B cell (primary cell): ENCODE measurements around the gene GNAI2. TPM values are rescaled to one million over a fixed set of nuclear protein-coding genes. Genes with fewer than 3 reads are reported as not detected.

ENCODE experiments used
- ATAC-seq: fragments of 200-7000 bp; cut with Tn5 transposase; one replicate; pipeline ENCODE4 v1.10.0; 2021; ENCODE audit warnings: low read depth, mild to moderate bottlenecking, moderate number of reproducible peaks, moderate library complexity
- CTCF ChIA-PET: fragments of 350-600 bp; sonication (Branson Sonifier 250); formaldehyde crosslinking; loops from one replicate; lab custom pipeline; 2021; ENCODE audit warnings: antibody characterized with exemption, inconsistent platforms; lab: Charles Lee
- POLR2A ChIA-PET: fragments of 350-600 bp; sonication (Branson Sonifier 250); formaldehyde crosslinking; loops from one replicate; lab custom pipeline; 2021; ENCODE audit warnings: antibody characterized with exemption; lab: Charles Lee
- DNase-seq: peaks from one replicate; pipeline ENCODE4 v3.0.0; 2013
- H2AFZ ChIP-seq: 2 replicates; pipeline ENCODE4 v1.6.1; 2012; ENCODE audit warnings: mild to moderate bottlenecking, low read depth, low read length; ENCODE audit not compliant: insufficient read depth, poor library complexity, severe bottlenecking
- H3K27ac ChIP-seq, 2 donors: 1 replicate in 1 of 2; 2 replicates in 1 of 2; pipeline ENCODE4 v1.5.1; 2012 to 2013; ENCODE audit warnings: low read length in 2 of 2, mild to moderate bottlenecking in 2 of 2, moderate library complexity in 1 of 2
- H3K27me3 ChIP-seq, 4 experiments: fragments of 200-600 bp in 1 of 4; sonication (generic) in 1 of 4; replicated peaks in 1 of 4; 1 replicate in 2 of 4; 2 replicates in 2 of 4; pipeline versions ENCODE4 v1.6.1 to v1.7.0; 2013 to 2016; ENCODE audit warnings: low read length in 3 of 4, mild to moderate bottlenecking in 2 of 4, mixed read lengths in 1 of 4, moderate library complexity in 1 of 4; ENCODE audit not compliant: insufficient read depth in 4 of 4, control insufficient read depth in 3 of 4; ENCODE audit errors: control extremely low read depth in 1 of 4
- H3K36me3 ChIP-seq, 2 experiments: replicated peaks in 1 of 2; 1 replicate in 1 of 2; 2 replicates in 1 of 2; pipeline versions ENCODE4 v1.6.1 to v1.7.1; 2013; ENCODE audit warnings: low read length in 1 of 2; ENCODE audit not compliant: insufficient read depth in 2 of 2, control insufficient read depth in 1 of 2; ENCODE audit errors: control extremely low read depth in 1 of 2, extremely low read depth in 1 of 2
- H3K4me1 ChIP-seq, 2 donors: fragments of 200-600 bp in 1 of 2; sonication (generic) in 1 of 2; 1 replicate in 1 of 2; 2 replicates in 1 of 2; pipeline versions ENCODE4 v1.5.1 to v1.6.1; 2013 to 2017; ENCODE audit warnings: low read length in 2 of 2; ENCODE audit not compliant: control insufficient read depth in 2 of 2, insufficient read depth in 2 of 2
- H3K4me2 ChIP-seq: replicated peaks from 2 replicates; pipeline ENCODE3; 2012; ENCODE audit warnings: mild to moderate bottlenecking, low read depth, low read length; ENCODE audit not compliant: poor library complexity, severe bottlenecking
- H3K4me3 ChIP-seq, 5 experiments: fragments of 200-600 bp in 1 of 5; sonication (generic) in 1 of 5; 1 replicate in 3 of 5; 2 replicates in 2 of 5; pipeline versions ENCODE4 v1.5.1 to v1.7.0; 2011 to 2016; ENCODE audit warnings: low read length in 4 of 5, mild to moderate bottlenecking in 4 of 5, low read depth in 2 of 5, control low read depth in 1 of 5, moderate library complexity in 1 of 5; ENCODE audit not compliant: insufficient read depth in 1 of 5; ENCODE audit errors: control extremely low read depth in 1 of 5, extremely low read depth in 1 of 5
- H3K79me2 ChIP-seq: fragments of 200-600 bp; sonication (generic); one replicate; pipeline ENCODE4 v1.6.0; 2016; ENCODE audit warnings: low read length; ENCODE audit not compliant: control insufficient read depth, insufficient read depth
- H3K9ac ChIP-seq: fragments of 200-600 bp; sonication (generic); 2 replicates; pipeline ENCODE4 v1.6.1; 2017; ENCODE audit warnings: mild to moderate bottlenecking, low read length, moderate library complexity
- H3K9me3 ChIP-seq, 3 donors: one replicate each; pipeline versions ENCODE4 v1.6.1 to v1.7.1; 2013; ENCODE audit warnings: low read length in 2 of 3; ENCODE audit not compliant: control insufficient read depth in 2 of 3, insufficient read depth in 1 of 3; ENCODE audit errors: control extremely low read depth in 1 of 3
- H4K20me1 ChIP-seq: 2 replicates; pipeline ENCODE4 v1.6.0; 2012; ENCODE audit warnings: mild to moderate bottlenecking, low read length; ENCODE audit not compliant: insufficient read depth, control insufficient read depth, poor library complexity, severe bottlenecking
- H3K27ac Mint-ChIP-seq: one replicate; pipeline ENCODE4 v1.8.0; 2021; ENCODE audit warnings: mixed read lengths
- H3K27me3 Mint-ChIP-seq: one replicate; pipeline ENCODE4 v1.8.0; 2021; ENCODE audit warnings: mixed read lengths
- H3K4me1 Mint-ChIP-seq: one replicate; pipeline ENCODE4 v1.8.0; 2021; ENCODE audit warnings: mixed read lengths
- H3K4me3 Mint-ChIP-seq: one replicate; pipeline ENCODE4 v1.8.0; 2021; ENCODE audit warnings: mixed read lengths
- H3K9me3 Mint-ChIP-seq: one replicate; pipeline ENCODE4 v1.8.0; 2022; ENCODE audit warnings: mixed read lengths; ENCODE audit not compliant: insufficient read depth
- CTCF ChIP-seq: fragments of 200-600 bp; IDR thresholded peaks from one replicate; pipeline ENCODE4 v1.8.0; 2022; ENCODE audit warnings: antibody characterized with exemption, mild to moderate bottlenecking
- EZH2 ChIP-seq: IDR thresholded peaks from 2 replicates; pipeline ENCODE4 v1.6.1; 2012; ENCODE audit warnings: borderline replicate concordance, low read depth, mild to moderate bottlenecking, moderate library complexity, low read length; ENCODE audit not compliant: insufficient read depth, poor library complexity, severe bottlenecking
- WGBS: methylation state at CpG from one replicate; pipeline ENCODE4 v1.1.5; 2013; ENCODE audit warnings: missing lambda C conversion rate; ENCODE audit not compliant: insufficient coverage; 5-methylcytosine and 5-hydroxymethylcytosine counted together
- intact Hi-C: fragments of 100-400 bp; cut with micrococcal nuclease; formaldehyde crosslinking; loops from one replicate; pipeline ENCODE4 v1.10.0; 2022
- polyA plus RNA-seq: library from polyadenylated mRNA; depleted of rRNA; stranded (reverse); fragments of >200 nt; gene quantifications from 2 replicates; pipeline ENCODE4 v1.2.3, GENCODE V29; 2012
- total RNA-seq, 2 donors: library from RNA; stranded (reverse); fragments of 120-200 nt in 1 of 2; gene quantifications; 1 replicate in 1 of 2; 2 replicates in 1 of 2; pipeline versions ENCODE4 v1.2.3 to v1.2.4, GENCODE V29; 2013 to 2022

GNAI2 gene
- total and polyA plus RNA-seq, 2 donors (not counting 1 experiment from before 2014, with no cell fraction given) = 302 to 491 TPM

DNA sequence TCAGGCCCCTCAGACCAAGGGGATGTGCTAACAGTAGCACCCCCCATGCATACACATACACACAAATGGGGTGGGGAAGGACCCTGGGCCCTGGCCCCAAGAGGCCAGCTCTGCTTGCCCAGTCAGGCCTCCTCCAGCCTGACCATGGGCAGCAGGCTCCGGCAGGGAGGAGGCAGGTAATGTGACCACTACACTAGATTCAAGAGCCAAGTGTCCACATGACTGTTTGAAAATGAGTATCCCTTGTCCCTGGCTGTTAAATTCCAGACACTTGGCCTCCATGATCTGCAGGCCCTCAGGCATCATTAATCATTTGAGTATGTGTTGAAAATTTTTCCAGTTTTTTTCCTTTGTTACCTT lies 13.9 kb upstream of the GNAI2 start:
- Histone ChIP-seq H3K4me2 (no peak overlapping the region), H3K9me3 (no peaks in the 10 kb centered on the region), H3K4me1 (peaks cover 3 to 15% of the 10 kb centered on the region in 2 donors), H3K27me3 (peaks cover 0 to 5% (median 0%) of the 10 kb centered on the region in 4 experiments), H3K36me3 (no peaks in the 10 kb centered on the region), H3K4me3 (no peak overlapping the region), H4K20me1 (no peaks in the 10 kb centered on the region), H3K79me2 (no peaks in the 10 kb centered on the region), H2AFZ (no peak overlapping the region), H3K9ac (no peak overlapping the region), H3K27ac (no peak overlapping the region)
- TF ChIP-seq CTCF (no peak), EZH2 (no peak)
- ATAC-seq (no peak), DNase-seq (no peak)
- H3K4me1 Mint-ChIP-seq = peaks cover 10% of the 10 kb centered on the region
- ChIA-PET POLR2A (no interaction called here), CTCF (interaction anchor here (2.1 to 15.2 kb wide), 2 partner anchors 29 to 100 kb away, joined by 5 to 214 read pairs; partner anchors contain the start of gene GNAT1)
- intact Hi-C loops = no loop called here
- no peaks in the 10 kb centered on the region for H3K9me3 Mint-ChIP-seq
- H3K27ac Mint-ChIP-seq = no peak overlapping the region
- 100% methylated on average over 1 of the region's 1 CpG for WGBS
- no peak overlapping the region for H3K4me3 Mint-ChIP-seq
- H3K27me3 Mint-ChIP-seq = peaks cover 10% of the 10 kb centered on the region

GRCh38 chr3:50224639-50225038 lies 11.4 kb upstream of the GNAI2 start:
- H3K9me3 ChIP-seq = no peaks in the 10 kb centered on the region
- POLR2A ChIA-PET = interaction anchor here (0.5 to 0.7 kb wide), 2 partner anchors 18 to 132 kb away, joined by 3 to 4 read pairs; no protein-coding TSS in a partner anchor
- peaks cover 9 to 35% of the 10 kb centered on the region in 2 donors for H3K4me1 ChIP-seq
- no peak overlapping the region for H3K9ac ChIP-seq
- H3K4me3 ChIP-seq = no peak overlapping the region
- peak overlapping the region; percentile 33 for H3K4me3 Mint-ChIP-seq
- TF ChIP-seq EZH2 = no peak
- TF ChIP-seq CTCF = no peak
- H3K79me2 ChIP-seq = peaks cover 11% of the 10 kb centered on the region
- no peaks in the 10 kb centered on the region for H3K36me3 ChIP-seq
- CTCF ChIA-PET = interaction anchor here (1.9 to 22.2 kb wide), 5 partner anchors 24 to 685 kb away, joined by 6 to 596 read pairs (median 28); partner anchors contain the start of genes GNAI2 and GNAT1
- H2AFZ ChIP-seq = no peak overlapping the region
- ATAC-seq (no peak), DNase-seq (no peak)
- peaks cover 0 to 5% (median 0%) of the 10 kb centered on the region in 4 experiments for H3K27me3 ChIP-seq
- no peaks in the 10 kb centered on the region for H4K20me1 ChIP-seq
- no peak overlapping the region for H3K27ac Mint-ChIP-seq
- H3K9me3 Mint-ChIP-seq = no peaks in the 10 kb centered on the region
- intact Hi-C loops = loop anchor here (5.0 kb wide), 1 partner anchor 422 kb away; the partner anchor contains the start of gene INKA1
- H3K4me1 Mint-ChIP-seq = peaks cover 26% of the 10 kb centered on the region
- WGBS = 92% methylated on average over 5 of the region's 5 CpGs
- no peak overlapping the region for H3K4me2 ChIP-seq
- peaks cover 4% of the 10 kb centered on the region for H3K27me3 Mint-ChIP-seq
- H3K27ac ChIP-seq = no peak overlapping the region
